Vagina (tissue), 2 donors: ENCODE measurements around the gene LMNA.

Experiments used
- POLR2A ChIP-seq, 2 donors: fragments of 450-650 bp; IDR thresholded peaks; one replicate each; pipeline ENCODE4 v1.6.1; 2017; ENCODE audit warnings: antibody characterized with exemption in 2 of 2, mild to moderate bottlenecking in 2 of 2, moderate library complexity in 2 of 2
- POLR2AphosphoS5 ChIP-seq, 2 donors: sonication (generic); formaldehyde crosslinking; IDR thresholded peaks; one replicate each; pipeline ENCODE4 v1.9.0; 2017; ENCODE audit warnings: antibody characterized with exemption in 2 of 2, mild to moderate bottlenecking in 2 of 2, low read depth in 1 of 2; ENCODE audit not compliant: insufficient read depth in 1 of 2
- TF ChIP-seq, protein P1 (sequence below), 3 experiments: fragments of 450-650 bp in 2 of 3; fragments of 200-600 bp in 1 of 3; sonication (generic) in 1 of 3; IDR thresholded peaks; one replicate each; pipeline ENCODE4 v1.5.1; 2017 to 2019; ENCODE audit warnings: antibody characterized with exemption in 3 of 3, mild to moderate bottlenecking in 2 of 3, moderate library complexity in 2 of 3

GRCh38 chr1:156081180-156081916, 33.2 kb upstream of the LMNA start:
- TF ChIP-seq, protein P1, sequence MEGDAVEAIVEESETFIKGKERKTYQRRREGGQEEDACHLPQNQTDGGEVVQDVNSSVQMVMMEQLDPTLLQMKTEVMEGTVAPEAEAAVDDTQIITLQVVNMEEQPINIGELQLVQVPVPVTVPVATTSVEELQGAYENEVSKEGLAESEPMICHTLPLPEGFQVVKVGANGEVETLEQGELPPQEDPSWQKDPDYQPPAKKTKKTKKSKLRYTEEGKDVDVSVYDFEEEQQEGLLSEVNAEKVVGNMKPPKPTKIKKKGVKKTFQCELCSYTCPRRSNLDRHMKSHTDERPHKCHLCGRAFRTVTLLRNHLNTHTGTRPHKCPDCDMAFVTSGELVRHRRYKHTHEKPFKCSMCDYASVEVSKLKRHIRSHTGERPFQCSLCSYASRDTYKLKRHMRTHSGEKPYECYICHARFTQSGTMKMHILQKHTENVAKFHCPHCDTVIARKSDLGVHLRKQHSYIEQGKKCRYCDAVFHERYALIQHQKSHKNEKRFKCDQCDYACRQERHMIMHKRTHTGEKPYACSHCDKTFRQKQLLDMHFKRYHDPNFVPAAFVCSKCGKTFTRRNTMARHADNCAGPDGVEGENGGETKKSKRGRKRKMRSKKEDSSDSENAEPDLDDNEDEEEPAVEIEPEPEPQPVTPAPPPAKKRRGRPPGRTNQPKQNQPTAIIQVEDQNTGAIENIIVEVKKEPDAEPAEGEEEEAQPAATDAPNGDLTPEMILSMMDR (IDR thresholded peaks at IDR 0.05), result no peak
- TF ChIP-seq POLR2AphosphoS5 (IDR thresholded peaks at IDR 0.05; ENCODE audit: insufficient read depth in 1 of 2, low read depth in 1 of 2) (no peak), POLR2A (IDR thresholded peaks at IDR 0.05) (no peak)
